GM12801 (cell line): Measurements from ENCODE around the gene SNRPA1.

Experiments used
- CTCF ChIP-seq: IDR thresholded peaks from one replicate; pipeline ENCODE4 v1.5.1; 2011; ENCODE audit warnings: control low read depth; ENCODE audit not compliant: insufficient read length; ENCODE audit errors: extremely low read depth

The SNRPA1 gene

GRCh38 chr15:101250873-101251829, 43.9 kb downstream of the SNRPA1 start:
- TF ChIP-seq CTCF: no peak

DNA sequence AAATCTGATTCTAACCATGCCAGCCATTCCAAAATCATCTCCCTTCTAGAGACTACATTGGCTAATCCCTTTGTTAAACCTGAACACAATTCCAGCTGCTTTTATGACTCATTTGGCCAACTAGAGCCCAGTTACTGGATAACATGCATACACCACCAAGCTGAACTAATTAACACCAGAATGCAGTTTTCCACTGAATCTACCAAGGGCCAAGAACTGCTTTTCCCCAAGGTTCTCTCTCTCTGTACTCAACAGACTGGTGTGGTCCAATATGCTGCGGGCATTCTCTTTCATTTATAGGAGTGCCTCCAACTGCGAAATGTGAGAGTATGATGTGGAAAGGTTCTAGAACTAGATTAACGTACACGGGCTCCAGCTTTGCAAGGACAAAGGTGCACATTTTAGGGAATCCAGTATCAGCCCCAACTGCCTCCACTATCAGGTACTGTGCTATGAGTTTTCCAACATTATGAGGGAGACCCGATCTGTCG, 44.7 kb downstream of the SNRPA1 start:
- TF ChIP-seq CTCF: no peak

- no peak for TF ChIP-seq CTCF
Measured at GRCh38 chr15:101248274-101248673, 46.8 kb downstream of the SNRPA1 start.

GRCh38 chr15:101246824-101247745, 48.0 kb downstream of the SNRPA1 start:
- TF ChIP-seq CTCF: no peak

DNA sequence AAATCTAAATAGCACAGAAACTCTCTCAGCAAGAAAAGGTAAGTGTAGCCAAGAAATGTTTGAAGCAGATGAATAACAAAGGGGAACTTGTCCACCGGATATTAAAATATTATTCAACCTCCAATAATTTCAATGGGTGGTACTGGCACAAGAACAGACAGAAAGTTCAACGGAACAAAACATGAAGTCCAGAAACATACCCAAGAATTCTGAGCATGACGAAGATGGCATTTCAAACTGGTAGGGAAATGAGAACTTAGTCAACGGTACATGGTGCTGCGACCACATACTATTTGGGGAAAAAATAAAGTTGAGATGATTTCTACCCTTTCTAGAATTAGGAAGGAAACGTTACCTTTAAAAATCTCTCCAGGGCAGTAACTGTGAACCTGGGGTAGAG, 48.7 kb downstream of the SNRPA1 start:
- no peak for TF ChIP-seq CTCF

GRCh38 chr15:101244889-101245668, 50.0 kb downstream of the SNRPA1 start:
- no peak for TF ChIP-seq CTCF
